ENCODE results near the gene TBK1.

DNA sequence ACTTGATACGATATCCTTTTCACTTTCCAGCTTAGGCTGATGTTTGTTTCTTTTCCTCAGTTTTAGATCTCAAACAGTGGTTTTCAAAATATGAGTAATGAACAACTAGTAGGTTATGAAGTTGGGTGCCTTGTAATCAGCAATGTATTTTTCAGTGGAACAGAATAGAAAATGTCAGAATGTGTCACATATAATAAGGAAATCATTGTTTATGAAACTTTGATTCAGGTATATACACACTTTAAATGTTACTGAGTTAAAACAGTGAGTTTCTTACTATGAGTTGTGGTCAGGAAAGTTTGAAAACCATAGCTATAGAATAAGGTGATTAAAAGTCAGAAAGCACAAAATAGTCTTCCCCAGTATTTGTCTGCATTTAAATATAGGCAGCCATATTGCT lies 39.8 kb downstream of the TBK1 start:
- TF ChIP-seq, protein P1, sequence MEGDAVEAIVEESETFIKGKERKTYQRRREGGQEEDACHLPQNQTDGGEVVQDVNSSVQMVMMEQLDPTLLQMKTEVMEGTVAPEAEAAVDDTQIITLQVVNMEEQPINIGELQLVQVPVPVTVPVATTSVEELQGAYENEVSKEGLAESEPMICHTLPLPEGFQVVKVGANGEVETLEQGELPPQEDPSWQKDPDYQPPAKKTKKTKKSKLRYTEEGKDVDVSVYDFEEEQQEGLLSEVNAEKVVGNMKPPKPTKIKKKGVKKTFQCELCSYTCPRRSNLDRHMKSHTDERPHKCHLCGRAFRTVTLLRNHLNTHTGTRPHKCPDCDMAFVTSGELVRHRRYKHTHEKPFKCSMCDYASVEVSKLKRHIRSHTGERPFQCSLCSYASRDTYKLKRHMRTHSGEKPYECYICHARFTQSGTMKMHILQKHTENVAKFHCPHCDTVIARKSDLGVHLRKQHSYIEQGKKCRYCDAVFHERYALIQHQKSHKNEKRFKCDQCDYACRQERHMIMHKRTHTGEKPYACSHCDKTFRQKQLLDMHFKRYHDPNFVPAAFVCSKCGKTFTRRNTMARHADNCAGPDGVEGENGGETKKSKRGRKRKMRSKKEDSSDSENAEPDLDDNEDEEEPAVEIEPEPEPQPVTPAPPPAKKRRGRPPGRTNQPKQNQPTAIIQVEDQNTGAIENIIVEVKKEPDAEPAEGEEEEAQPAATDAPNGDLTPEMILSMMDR (IDR thresholded peaks at IDR 0.05; ENCODE audit: poor library complexity, severe bottlenecking), result no peak
- TF ChIP-seq EP300 (conservative IDR thresholded peaks at IDR 0.05; ENCODE audit: poor library complexity, severe bottlenecking) (no peak), POLR2AphosphoS5 (IDR thresholded peaks at IDR 0.05) (no peak), RAD21 (conservative IDR thresholded peaks at IDR 0.05) (no peak), SMC3 (conservative IDR thresholded peaks at IDR 0.05; ENCODE audit: poor library complexity) (no peak), MXI1 (conservative IDR thresholded peaks at IDR 0.05; ENCODE audit: poor library complexity, severe bottlenecking) (no peak)
